Mucosa of rectum (tissue), 2 donors: ENCODE measurements around the gene DNAJB8.

Experiments used
- H3K27ac ChIP-seq, 2 donors: one replicate each; pipeline ENCODE4 v1.7.0; 2013; ENCODE audit warnings: inconsistent platforms in 2 of 2, low read depth in 2 of 2, low read length in 2 of 2
- H3K27me3 ChIP-seq, 2 donors: one replicate each; pipeline ENCODE4 v1.7.0; 2013; ENCODE audit warnings: low read length in 2 of 2; ENCODE audit not compliant: control insufficient read depth in 2 of 2, insufficient read depth in 2 of 2
- H3K36me3 ChIP-seq, 2 donors: one replicate each; pipeline ENCODE4 v1.7.0; 2013; ENCODE audit warnings: low read length in 2 of 2; ENCODE audit not compliant: control insufficient read depth in 2 of 2, insufficient read depth in 2 of 2
- H3K4me1 ChIP-seq, 2 donors: one replicate each; pipeline ENCODE4 v1.7.0; 2013; ENCODE audit warnings: low read length in 2 of 2, mild to moderate bottlenecking in 1 of 2; ENCODE audit not compliant: control insufficient read depth in 2 of 2, insufficient read depth in 2 of 2
- H3K4me3 ChIP-seq, 2 donors: one replicate each; pipeline ENCODE4 v1.7.0; 2013; ENCODE audit warnings: low read length in 2 of 2
- H3K9ac ChIP-seq, 2 donors: one replicate each; pipeline ENCODE4 v1.7.0; 2013; ENCODE audit warnings: low read length in 2 of 2, low read depth in 1 of 2, mild to moderate bottlenecking in 1 of 2
- H3K9me3 ChIP-seq, 2 donors: one replicate each; pipeline ENCODE4 v1.7.0; 2013; ENCODE audit warnings: low read length in 2 of 2; ENCODE audit not compliant: control insufficient read depth in 2 of 2
- donor health status: healthy.
- donor health status: Normal muscosa, but diverticular disease.

Gene DNAJB8

DNA sequence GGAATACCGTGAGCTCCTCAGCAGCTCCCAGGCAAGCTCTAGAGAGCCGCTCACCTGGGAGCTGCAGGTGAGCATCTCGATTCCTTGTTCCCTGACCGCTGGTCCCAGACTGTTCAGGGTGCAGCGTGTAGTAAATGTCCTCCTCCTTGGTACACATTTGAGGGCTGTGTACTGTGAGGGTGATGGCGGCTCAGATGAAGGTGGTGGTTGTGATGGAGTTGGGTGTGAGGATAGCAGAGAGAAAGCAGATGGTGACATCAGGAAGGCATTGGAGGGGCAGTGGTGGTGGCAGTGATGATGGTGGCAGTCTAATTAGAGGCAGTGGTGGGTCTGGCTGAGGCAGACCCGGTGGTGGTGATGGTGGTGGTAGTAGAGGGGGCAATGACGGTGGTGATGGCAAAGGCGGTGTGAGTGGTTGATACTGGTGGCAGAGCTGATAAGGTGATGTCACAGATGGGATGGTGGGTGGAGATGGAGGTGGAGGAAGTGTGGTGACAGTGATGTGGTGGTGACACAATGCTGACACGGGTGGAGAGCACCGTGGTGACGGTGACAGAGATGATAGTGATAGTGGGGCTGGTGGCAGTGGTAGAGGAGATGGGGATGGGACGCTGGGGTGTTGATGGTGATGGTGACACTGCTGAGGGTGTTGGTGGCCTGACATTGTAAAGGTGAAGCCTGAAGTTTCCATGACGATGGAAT, at the start of gene DNAJB8:
DNAJB8 (minus strand) TSS at position 51 of the 702 bp plus-strand sequence. CDS start 3,645 bp downstream, outside the sequence.
- Histone ChIP-seq H3K36me3 (no peaks in the 10 kb centered on the region), H3K9me3 (no peaks in the 10 kb centered on the region), H3K4me3 (no peak within 1 kb of the TSS)

DNA sequence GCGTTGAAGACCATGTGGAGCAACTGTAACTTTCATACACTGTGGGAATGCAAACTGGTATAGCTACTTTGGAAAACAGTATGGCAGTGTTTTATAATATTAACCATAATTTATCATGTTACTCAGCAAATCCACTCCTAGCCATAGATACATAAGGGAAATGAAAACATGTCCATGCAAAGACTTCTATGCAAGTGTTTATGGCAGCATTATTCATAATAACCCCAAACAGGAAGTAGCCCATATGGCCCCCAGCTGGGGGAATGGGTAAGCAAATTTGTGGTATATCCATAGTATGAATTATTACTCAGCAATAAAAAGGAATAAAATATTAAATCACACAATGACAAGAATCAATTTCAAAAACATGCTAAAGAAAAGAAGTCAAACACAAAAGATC, 49.3 kb upstream of the DNAJB8 start:
- Histone ChIP-seq H3K9me3 (no peaks in the 10 kb centered on the region), H3K36me3 (no peaks in the 10 kb centered on the region), H3K4me3 (no peak overlapping the region), H3K27ac (no peak overlapping the region), H3K4me1 (no peaks in the 10 kb centered on the region), H3K9ac (no peak overlapping the region), H3K27me3 (peaks cover 2 to 11% of the 10 kb centered on the region in 2 donors)

More for the DNA sequence above, at the start of gene DNAJB8:
- Histone ChIP-seq H3K9ac (no peak within 1 kb of the TSS), H3K27ac (no peak within 1 kb of the TSS), H3K4me1 (no peaks in the 10 kb centered on the region), H3K27me3 (peaks cover 2 to 6% of the 10 kb centered on the region in 2 donors)

DNA sequence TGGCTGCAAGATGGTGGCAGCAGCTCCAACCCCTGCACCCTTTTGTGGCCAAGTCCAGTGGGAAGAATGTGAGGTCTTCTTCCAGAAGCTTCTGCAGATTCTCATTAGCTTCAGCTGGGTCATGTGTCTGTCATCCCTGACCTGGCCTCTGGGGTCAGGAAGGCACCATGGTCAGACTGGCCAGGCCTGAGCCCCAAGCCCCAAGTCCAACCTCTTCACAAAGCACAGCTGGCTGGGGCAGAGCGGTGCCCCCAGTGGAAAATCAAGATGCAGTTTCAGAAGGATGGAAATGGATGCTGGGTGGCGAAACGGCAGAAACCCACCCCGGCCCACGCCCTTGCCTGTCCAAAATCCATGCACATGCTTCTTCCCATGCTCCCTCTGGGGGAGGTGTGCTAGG, 42.2 kb upstream of the DNAJB8 start:
- H3K36me3 ChIP-seq: no peaks in the 10 kb centered on the region
- no peaks in the 10 kb centered on the region for H3K9me3 ChIP-seq
- H3K9ac ChIP-seq: no peak overlapping the region
- H3K27me3 ChIP-seq: peaks cover 0 to 15% of the 10 kb centered on the region in 2 donors
- H3K4me1 ChIP-seq: no peaks in the 10 kb centered on the region
- no peak overlapping the region for H3K27ac ChIP-seq
- no peak overlapping the region for H3K4me3 ChIP-seq

DNA sequence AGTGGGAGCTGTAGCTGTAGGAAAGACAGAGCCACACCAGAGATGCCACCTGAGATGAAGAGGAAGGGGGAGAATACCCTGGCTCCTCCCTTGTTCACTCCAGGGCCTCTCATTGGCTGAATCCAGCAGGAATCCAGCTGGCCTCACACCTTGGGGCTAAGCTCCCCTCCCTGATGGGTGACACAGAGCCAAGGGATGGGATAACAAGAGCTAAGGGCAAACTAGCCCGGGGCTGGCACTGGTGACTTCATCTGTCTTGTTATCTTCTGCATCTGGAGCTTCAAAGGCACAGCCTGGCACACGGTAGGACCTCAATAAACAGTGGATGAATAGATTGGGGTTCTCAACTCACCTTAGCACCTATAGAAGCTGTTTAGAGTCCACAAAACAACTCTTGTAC, 40.1 kb upstream of the DNAJB8 start:
- H3K4me1 ChIP-seq: no peaks in the 10 kb centered on the region
- H3K9me3 ChIP-seq: no peaks in the 10 kb centered on the region
- no peak overlapping the region for H3K4me3 ChIP-seq
- no peak overlapping the region for H3K9ac ChIP-seq
- no peaks in the 10 kb centered on the region for H3K36me3 ChIP-seq
- H3K27ac ChIP-seq: no peak overlapping the region
- peaks cover 2 to 15% of the 10 kb centered on the region in 2 donors for H3K27me3 ChIP-seq

DNA sequence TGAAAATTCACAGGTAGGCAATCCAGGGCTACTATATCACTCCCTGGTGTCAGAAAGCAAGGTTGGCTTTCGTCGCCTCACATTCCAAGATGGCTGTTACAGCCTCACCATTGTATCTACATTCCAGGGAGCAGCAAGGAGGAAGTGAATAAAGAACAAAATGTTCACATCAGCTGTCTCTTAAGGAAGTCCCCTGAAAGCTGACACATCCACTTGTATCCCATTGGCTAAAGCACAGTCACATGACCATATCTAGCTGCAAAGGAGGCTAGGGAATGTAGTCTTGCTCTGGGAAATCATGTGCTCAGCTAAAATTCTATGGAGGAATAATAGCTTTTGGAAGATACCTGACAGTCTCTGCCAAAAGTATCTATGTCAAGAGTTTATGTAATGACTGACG, 39.1 kb upstream of the DNAJB8 start:
- H3K36me3 ChIP-seq: no peaks in the 10 kb centered on the region
- H3K4me3 ChIP-seq: no peak overlapping the region
- no peaks in the 10 kb centered on the region for H3K4me1 ChIP-seq
- H3K9me3 ChIP-seq: no peaks in the 10 kb centered on the region
- no peak overlapping the region for H3K27ac ChIP-seq
- H3K27me3 ChIP-seq: peaks cover 3 to 15% of the 10 kb centered on the region in 2 donors
- H3K9ac ChIP-seq: no peak overlapping the region

DNA sequence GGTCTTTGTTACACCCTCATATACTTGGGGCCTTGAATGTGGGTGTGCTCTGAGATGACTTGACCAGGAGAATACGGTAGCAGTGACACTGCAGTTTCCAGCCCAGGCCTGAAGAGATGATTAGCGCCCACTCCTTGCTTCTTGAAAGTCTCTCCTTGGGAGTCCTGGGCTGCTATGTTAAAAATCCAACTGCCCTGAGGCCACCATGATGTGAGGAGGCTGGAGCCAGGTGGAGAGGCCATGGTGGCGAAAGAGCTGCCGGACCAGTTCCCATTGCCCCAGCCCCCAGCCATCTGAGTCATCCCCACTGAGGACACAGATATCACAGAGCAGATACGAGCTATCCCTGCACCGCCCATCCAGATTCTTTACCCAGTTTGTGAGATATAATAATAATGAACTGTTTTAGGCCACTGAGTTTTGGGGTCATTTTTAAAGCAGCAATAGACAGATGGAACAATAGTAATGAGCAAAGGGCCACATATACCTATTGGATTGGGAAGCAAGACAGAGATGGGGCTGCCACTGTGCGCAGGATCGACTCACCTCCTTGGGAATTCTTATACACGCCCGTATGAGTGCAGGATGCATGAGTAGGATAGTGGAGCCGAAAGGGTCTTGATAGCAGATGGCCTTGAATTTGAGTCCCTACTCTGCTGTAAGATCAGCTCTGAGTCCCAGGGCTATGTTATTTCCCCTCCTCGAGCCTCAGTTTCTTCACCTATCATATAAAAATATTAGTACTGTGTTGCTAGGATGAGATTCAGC, 38.5 kb upstream of the DNAJB8 start:
- Histone ChIP-seq H3K4me1 (no peaks in the 10 kb centered on the region), H3K27ac (no peak overlapping the region), H3K9me3 (no peaks in the 10 kb centered on the region), H3K36me3 (no peaks in the 10 kb centered on the region), H3K9ac (no peak overlapping the region), H3K27me3 (peaks cover 3 to 16% of the 10 kb centered on the region in 2 donors), H3K4me3 (no peak overlapping the region)

DNA sequence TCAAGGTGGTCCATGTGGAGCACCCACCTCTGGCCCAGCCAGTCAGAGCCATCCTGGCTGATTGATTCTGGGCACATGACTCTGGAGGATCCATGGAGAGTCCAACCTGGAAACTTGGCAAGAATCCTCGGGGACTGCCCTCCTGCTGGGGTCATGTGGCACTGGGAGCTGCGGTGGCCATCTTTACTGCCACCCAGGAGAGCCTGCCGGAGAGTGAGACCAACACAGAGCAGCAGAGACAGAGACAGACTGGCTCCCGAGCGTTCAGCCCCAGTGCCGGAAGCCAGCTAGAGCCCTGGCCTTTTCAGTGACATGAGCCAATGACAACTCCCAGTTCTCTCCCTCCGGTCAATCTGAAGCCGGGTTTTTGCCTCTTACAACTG, 37.8 kb upstream of the DNAJB8 start:
- peaks cover 8 to 21% of the 10 kb centered on the region in 2 donors for H3K27me3 ChIP-seq
- H3K4me3 ChIP-seq: no peak overlapping the region
- no peaks in the 10 kb centered on the region for H3K9me3 ChIP-seq
- no peak overlapping the region for H3K27ac ChIP-seq
- H3K9ac ChIP-seq: no peak overlapping the region
- H3K36me3 ChIP-seq: no peaks in the 10 kb centered on the region
- H3K4me1 ChIP-seq: no peaks in the 10 kb centered on the region

DNA sequence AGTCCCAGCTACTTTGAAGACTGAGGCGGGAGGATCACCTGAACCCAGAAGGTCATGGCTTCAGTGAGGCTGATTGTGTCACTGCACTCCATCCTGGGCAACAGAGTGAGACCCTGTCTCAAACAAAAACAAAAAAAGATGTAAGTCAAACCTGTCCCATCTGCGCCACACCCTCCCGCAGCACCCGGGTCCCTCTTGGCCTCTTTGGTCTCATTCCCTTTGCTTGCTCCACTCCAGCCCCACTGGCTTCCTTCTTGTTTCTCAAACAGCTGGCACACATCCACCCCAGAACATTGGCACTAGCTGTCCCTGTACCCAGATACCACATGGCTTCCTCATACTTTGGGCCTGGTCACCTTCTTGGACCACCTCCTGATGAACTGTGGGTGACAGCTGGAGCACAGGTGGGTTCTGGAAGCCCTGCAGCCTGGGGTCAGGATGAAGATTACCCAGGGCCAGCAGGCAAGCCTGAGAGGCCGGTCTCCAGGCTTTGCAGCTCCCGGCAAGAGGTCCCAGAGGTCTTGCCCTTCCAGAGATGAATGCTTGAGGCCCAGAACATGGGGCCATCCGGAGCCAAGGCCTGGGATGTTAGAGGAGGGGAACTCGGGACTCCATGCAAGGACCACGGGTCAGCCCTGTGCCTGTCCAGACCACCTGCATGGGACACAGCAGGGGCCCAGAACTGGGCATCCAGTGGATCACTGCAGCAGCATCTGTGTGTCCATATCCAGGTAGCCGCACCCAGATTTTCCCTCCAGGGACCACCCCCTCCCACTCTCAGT, 37.3 kb upstream of the DNAJB8 start:
- H3K4me3 ChIP-seq: no peak overlapping the region
- H3K27me3 ChIP-seq: peaks cover 13 to 27% of the 10 kb centered on the region in 2 donors
- H3K9ac ChIP-seq: no peak overlapping the region
- H3K4me1 ChIP-seq: no peaks in the 10 kb centered on the region
- no peaks in the 10 kb centered on the region for H3K36me3 ChIP-seq
- no peaks in the 10 kb centered on the region for H3K9me3 ChIP-seq
- no peak overlapping the region for H3K27ac ChIP-seq

DNA sequence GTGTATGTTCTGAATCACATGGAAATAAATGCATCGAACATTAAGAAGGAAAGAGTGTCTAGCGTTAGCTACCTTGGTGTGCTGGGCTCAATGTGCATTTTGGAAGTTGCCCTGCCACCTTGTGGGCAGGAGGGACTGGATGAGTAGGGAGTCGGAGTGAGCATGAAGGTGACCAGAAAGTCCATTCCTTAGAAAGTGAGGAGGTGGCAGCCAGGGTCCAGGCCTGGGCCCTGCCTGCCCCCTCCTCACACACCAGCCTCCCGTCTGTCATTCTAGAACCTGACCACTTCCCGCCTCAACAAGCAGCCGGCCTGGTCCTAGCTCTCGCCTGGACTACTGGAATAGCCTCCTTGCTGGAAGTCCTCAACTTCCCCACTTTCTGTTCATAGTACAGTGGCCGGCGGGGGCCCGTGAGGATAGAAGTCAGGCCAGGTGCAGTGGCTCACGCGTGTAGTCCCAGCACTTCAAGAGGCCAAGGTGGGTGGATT, 36.5 kb upstream of the DNAJB8 start:
- Histone ChIP-seq H3K4me1 (no peaks in the 10 kb centered on the region), H3K9ac (no peak overlapping the region), H3K9me3 (no peaks in the 10 kb centered on the region), H3K27ac (no peak overlapping the region), H3K4me3 (no peak overlapping the region), H3K27me3 (peaks cover 21 to 33% of the 10 kb centered on the region in 2 donors), H3K36me3 (no peaks in the 10 kb centered on the region)

DNA sequence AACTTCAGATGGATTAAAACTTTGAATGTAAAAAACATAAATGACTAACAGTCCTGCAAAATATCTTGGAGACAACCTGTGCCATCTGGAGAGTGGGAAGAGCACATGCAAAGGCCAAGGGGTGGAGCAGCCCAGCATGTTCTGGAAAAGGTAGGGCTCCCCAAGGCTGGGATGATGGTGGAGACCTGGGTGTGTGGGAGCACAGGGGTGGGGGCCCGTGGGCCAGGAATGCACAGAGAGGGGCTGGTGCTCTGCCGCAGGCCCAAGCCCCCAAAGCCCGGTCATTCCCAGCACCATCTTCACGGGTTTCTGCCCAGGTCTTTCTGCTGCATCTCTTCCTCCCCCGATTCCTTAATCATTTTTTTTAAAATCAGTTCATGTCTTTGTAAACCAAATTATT, 36.0 kb upstream of the DNAJB8 start:
- Histone ChIP-seq H3K4me1 (no peaks in the 10 kb centered on the region), H3K36me3 (no peaks in the 10 kb centered on the region), H3K4me3 (no peak overlapping the region), H3K9ac (no peak overlapping the region), H3K27me3 (peaks cover 22 to 36% of the 10 kb centered on the region in 2 donors), H3K9me3 (no peaks in the 10 kb centered on the region), H3K27ac (no peak overlapping the region)
